HCT116 (cell line): ENCODE results near the gene EOMES. TPM values are rescaled to one million over a fixed set of nuclear protein-coding genes. Genes with fewer than 3 reads are reported as not detected.

Source experiments
- ATAC-seq: fragments of 200-7000 bp; cut with Tn5 transposase; 2 replicates; pipeline ENCODE4 v1.9.1; 2020; ENCODE audit warnings: mild to moderate bottlenecking, moderate library complexity
- BruUV-seq: library from RNA; stranded (reverse); fragments of 400-500 nt; replicated peaks from 2 replicates; lab custom pipeline; 2021; lab: Mats Ljungman, UMichigan
- CTCF ChIA-PET: fragments of 300-600 bp; sonication (Branson Sonifier 250); formaldehyde crosslinking; loops from one replicate; lab custom pipeline; 2021; ENCODE audit warnings: antibody characterized with exemption; lab: Charles Lee
- POLR2A ChIA-PET: fragments of 300-600, 350-600 bp; sonication (Branson Sonifier 250); formaldehyde crosslinking; loops from one replicate; lab custom pipeline; 2021; ENCODE audit warnings: antibody characterized with exemption; lab: Charles Lee
- RAD21 ChIA-PET, 2 experiments: fragments of 300-600 bp; sonication (Branson Sonifier 250); formaldehyde crosslinking; loops; one replicate each; lab custom pipeline; 2023; ENCODE audit warnings: low total read pairs in 2 of 2; ENCODE audit not compliant: uncharacterized antibody in 2 of 2, unreplicated experiment in 2 of 2, low non-redundant PET in 1 of 2; lab: Charles Lee
- DNase-seq: peaks from one replicate; pipeline ENCODE4 v3.0.0-alpha.2; 2010; ENCODE audit warnings: low read depth, low spot score
- H2AFZ ChIP-seq: fragments of 200-600 bp; shearing (Covaris generic), sonication (generic); 2 replicates; pipeline ENCODE4 v1.6.1; 2017; ENCODE audit warnings: low read depth, mixed run types, mixed read lengths, antibody characterized with exemption, low read length; ENCODE audit not compliant: poor library complexity, severe bottlenecking
- H3K27ac ChIP-seq: 2 replicates; pipeline ENCODE4 v1.5.1; 2012; ENCODE audit warnings: low read depth, low read length
- H3K27me3 ChIP-seq: fragments of 200-600 bp; sonication (generic); 2 replicates; pipeline ENCODE4 v1.6.1; 2016; ENCODE audit warnings: mixed run types, low read length, mixed read lengths; ENCODE audit not compliant: insufficient read depth
- H3K36me3 ChIP-seq, 2 experiments: fragments of 200-500 bp in 1 of 2; fragments of 200-600 bp in 1 of 2; sonication (Bioruptor generic) in 1 of 2; sonication (generic) in 1 of 2; 2 replicates each; pipeline versions ENCODE4 v1.5.1 to v1.6.1; 2014 to 2016; ENCODE audit warnings: low read length in 2 of 2, inconsistent platforms in 1 of 2, mixed read lengths in 1 of 2, mixed run types in 1 of 2; ENCODE audit not compliant: insufficient read depth in 2 of 2, control insufficient read depth in 1 of 2
- H3K4me1 ChIP-seq, 2 experiments: fragments of 200-600 bp in 1 of 2; sonication (generic) in 1 of 2; 2 replicates each; pipeline versions ENCODE4 v1.5.1 to v1.6.1; 2012 to 2017; ENCODE audit warnings: low read length in 2 of 2, inconsistent platforms in 1 of 2, mild to moderate bottlenecking in 1 of 2, mixed read lengths in 1 of 2, mixed run types in 1 of 2, moderate library complexity in 1 of 2; ENCODE audit not compliant: insufficient read depth in 2 of 2, control insufficient read depth in 1 of 2
- H3K4me2 ChIP-seq: fragments of 200-600 bp; sonication (generic); 2 replicates; pipeline ENCODE4 v1.6.1; 2017; ENCODE audit warnings: mixed run types, low read length, mixed read lengths
- H3K4me3 ChIP-seq, 2 experiments: fragments of 200-600 bp in 1 of 2; sonication (generic) in 1 of 2; replicated peaks in 1 of 2; 2 replicates each; pipeline ENCODE4 v1.5.1; 2011 to 2016; ENCODE audit warnings: low read length in 2 of 2, control low read depth in 1 of 2, low read depth in 1 of 2, mild to moderate bottlenecking in 1 of 2, mixed read lengths in 1 of 2, mixed run types in 1 of 2
- H3K79me2 ChIP-seq: fragments of 200-600 bp; sonication (generic); 2 replicates; pipeline ENCODE4 v1.6.1; 2017; ENCODE audit warnings: mild to moderate bottlenecking, mixed run types, low read length, moderate library complexity, mixed read lengths; ENCODE audit not compliant: insufficient read depth
- H3K9ac ChIP-seq: fragments of 200-600 bp; sonication (generic); 2 replicates; pipeline ENCODE4 v1.6.1; 2016; ENCODE audit warnings: low read length, mixed read lengths
- H3K9me2 ChIP-seq: fragments of 200-600 bp; sonication (generic), shearing (Covaris generic); 2 replicates; pipeline ENCODE4 v1.6.1; 2017; ENCODE audit warnings: mixed run types, mild to moderate bottlenecking, moderate library complexity; ENCODE audit not compliant: insufficient read depth
- H3K9me3 ChIP-seq, 2 experiments: fragments of 200-500 bp in 1 of 2; fragments of 200-600 bp in 1 of 2; sonication (Bioruptor generic) in 1 of 2; sonication (generic) in 1 of 2; 2 replicates each; pipeline ENCODE4 v1.6.1; 2014 to 2017; ENCODE audit warnings: low read length in 2 of 2, mixed read lengths in 2 of 2, inconsistent platforms in 1 of 2, low read depth in 1 of 2, mild to moderate bottlenecking in 1 of 2, mixed run types in 1 of 2, moderate library complexity in 1 of 2; ENCODE audit not compliant: control insufficient read depth in 1 of 2, insufficient read depth in 1 of 2
- H4K20me1 ChIP-seq: fragments of 200-600 bp; sonication (generic), shearing (Covaris generic); 2 replicates; pipeline ENCODE4 v1.6.1; 2017; ENCODE audit warnings: mixed run types, mild to moderate bottlenecking, moderate library complexity; ENCODE audit not compliant: insufficient read depth
- CEBPB ChIP-seq: IDR thresholded peaks from 2 replicates; pipeline ENCODE4 v1.6.1; 2012; ENCODE audit warnings: low read depth
- EGR1 ChIP-seq: IDR thresholded peaks from 2 replicates; pipeline ENCODE4 v1.6.1; 2012; ENCODE audit warnings: low read depth
- ELF1 ChIP-seq: IDR thresholded peaks from 2 replicates; pipeline ENCODE4 v1.6.1; 2012; ENCODE audit warnings: low read depth, borderline replicate concordance
- FOSL1 ChIP-seq: IDR thresholded peaks from 2 replicates; pipeline ENCODE4 v1.6.1; 2012; ENCODE audit warnings: low read depth
- JUND ChIP-seq: IDR thresholded peaks from 2 replicates; pipeline ENCODE4 v1.6.1; 2012
- POLR2AphosphoS5 ChIP-seq: IDR thresholded peaks from 2 replicates; pipeline ENCODE4 v1.6.1; 2011; ENCODE audit warnings: mild to moderate bottlenecking, low read depth, low read length, moderate library complexity
- RAD21 ChIP-seq: IDR thresholded peaks from 2 replicates; pipeline ENCODE4 v1.6.1; 2012; ENCODE audit warnings: low read depth, mild to moderate bottlenecking
- REST ChIP-seq: IDR thresholded peaks from 2 replicates; pipeline ENCODE4 v1.6.1; 2012; ENCODE audit warnings: low read depth
- SIN3A ChIP-seq: IDR thresholded peaks from 2 replicates; pipeline ENCODE4 v1.6.1; 2012; ENCODE audit warnings: low read depth
- SP1 ChIP-seq: IDR thresholded peaks from 2 replicates; pipeline ENCODE4 v1.6.1; 2012; ENCODE audit warnings: low read depth
- ZFX ChIP-seq: fragments of 450-650 bp; IDR thresholded peaks from 2 replicates; pipeline ENCODE4 v1.6.1; 2017
- intact Hi-C: fragments of 100-400 bp; cut with micrococcal nuclease; formaldehyde crosslinking; loops from 2 replicates; pipeline ENCODE4 v1.10.0; 2022
- total RNA-seq: library from RNA; stranded (reverse); gene quantifications from one replicate; pipeline ENCODE4 v1.2.1, GENCODE V29; 2021; ENCODE audit not compliant: unreplicated experiment
- TF ChIP-seq, protein P1 (sequence below): IDR thresholded peaks from 2 replicates; pipeline ENCODE4 v1.6.1; 2011; ENCODE audit warnings: mild to moderate bottlenecking, low read length, moderate library complexity; ENCODE audit not compliant: insufficient replicate concordance; ENCODE audit errors: extremely low read depth
- TF ChIP-seq, protein P2 (sequence below): IDR thresholded peaks from 2 replicates; pipeline ENCODE4 v1.6.1; 2012

Gene EOMES
- total RNA-seq, 1 experiment from 2014 or later: 1.4 TPM

DNA sequence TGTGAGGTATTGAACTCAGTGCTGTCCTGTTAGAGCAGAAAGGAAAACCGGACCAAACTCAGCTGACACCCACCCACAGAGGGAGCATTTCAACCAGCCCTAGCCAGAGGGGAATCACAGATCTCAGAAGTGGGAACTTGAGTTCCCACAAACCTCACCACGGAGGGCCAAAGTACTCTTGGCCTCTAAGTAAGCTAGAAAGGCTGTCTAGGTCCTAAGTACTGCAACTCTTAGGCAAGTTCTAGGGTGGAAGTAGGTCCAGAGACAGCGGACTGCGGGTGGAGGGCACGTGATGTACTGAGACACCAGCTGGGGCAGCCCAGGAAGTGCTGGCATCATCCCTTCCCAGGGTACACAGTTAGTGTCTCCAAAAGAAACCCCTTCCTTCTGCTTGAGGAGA is 34.1 kb downstream of the EOMES start:
- no peaks in the 10 kb centered on the region for H3K36me3 ChIP-seq
- no peak overlapping the region for H3K9ac ChIP-seq
- BruUV-seq: no TSS peak
- ATAC-seq: no peak
- ChIA-PET CTCF (no interaction called here), POLR2A (no interaction called here), RAD21 (no interaction called here)
- no peak overlapping the region for H3K4me2 ChIP-seq
- H3K9me3 ChIP-seq: no peaks in the 10 kb centered on the region
- no peak overlapping the region for H3K27ac ChIP-seq
- no peaks in the 10 kb centered on the region for H3K4me1 ChIP-seq
- intact Hi-C loops: no loop called here
- no peaks in the 10 kb centered on the region for H4K20me1 ChIP-seq
- H2AFZ ChIP-seq: no peak overlapping the region
- no peaks in the 10 kb centered on the region for H3K27me3 ChIP-seq
- H3K4me3 ChIP-seq: no peak overlapping the region
- no peaks in the 10 kb centered on the region for H3K79me2 ChIP-seq
- no peak for DNase-seq
- TF ChIP-seq REST (no peak), SIN3A (no peak), EGR1 (no peak), CEBPB (no peak), SP1 (no peak), ELF1 (no peak), POLR2AphosphoS5 (no peak), JUND (no peak), RAD21 (no peak), FOSL1 (no peak), ZFX (no peak)
- TF ChIP-seq, protein P1, sequence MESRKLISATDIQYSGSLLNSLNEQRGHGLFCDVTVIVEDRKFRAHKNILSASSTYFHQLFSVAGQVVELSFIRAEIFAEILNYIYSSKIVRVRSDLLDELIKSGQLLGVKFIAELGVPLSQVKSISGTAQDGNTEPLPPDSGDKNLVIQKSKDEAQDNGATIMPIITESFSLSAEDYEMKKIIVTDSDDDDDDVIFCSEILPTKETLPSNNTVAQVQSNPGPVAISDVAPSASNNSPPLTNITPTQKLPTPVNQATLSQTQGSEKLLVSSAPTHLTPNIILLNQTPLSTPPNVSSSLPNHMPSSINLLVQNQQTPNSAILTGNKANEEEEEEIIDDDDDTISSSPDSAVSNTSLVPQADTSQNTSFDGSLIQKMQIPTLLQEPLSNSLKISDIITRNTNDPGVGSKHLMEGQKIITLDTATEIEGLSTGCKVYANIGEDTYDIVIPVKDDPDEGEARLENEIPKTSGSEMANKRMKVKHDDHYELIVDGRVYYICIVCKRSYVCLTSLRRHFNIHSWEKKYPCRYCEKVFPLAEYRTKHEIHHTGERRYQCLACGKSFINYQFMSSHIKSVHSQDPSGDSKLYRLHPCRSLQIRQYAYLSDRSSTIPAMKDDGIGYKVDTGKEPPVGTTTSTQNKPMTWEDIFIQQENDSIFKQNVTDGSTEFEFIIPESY: no peak
- TF ChIP-seq, protein P2, sequence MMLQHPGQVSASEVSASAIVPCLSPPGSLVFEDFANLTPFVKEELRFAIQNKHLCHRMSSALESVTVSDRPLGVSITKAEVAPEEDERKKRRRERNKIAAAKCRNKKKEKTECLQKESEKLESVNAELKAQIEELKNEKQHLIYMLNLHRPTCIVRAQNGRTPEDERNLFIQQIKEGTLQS: no peak
- H3K9me2 ChIP-seq: no peaks in the 10 kb centered on the region
